Neural progenitor cell (in vitro differentiated cells): Measurements from ENCODE around the gene RXRB.

Experiments used
- CTCF ChIP-seq: fragments of 200-600 bp; sonication (generic); IDR thresholded peaks from 2 replicates; pipeline ENCODE4 v1.5.1; 2017; ENCODE audit warnings: antibody characterized with exemption, mild to moderate bottlenecking
- EZH2 ChIP-seq: fragments of 200-600 bp; sonication (generic); IDR thresholded peaks from 2 replicates; pipeline ENCODE4 v1.6.1; 2017; ENCODE audit warnings: antibody characterized with exemption, mild to moderate bottlenecking, moderate library complexity
- EZH2phosphoT487 ChIP-seq: fragments of 200-600 bp; sonication (generic); IDR thresholded peaks from 2 replicates; pipeline ENCODE4 v1.6.1; 2017; ENCODE audit warnings: antibody characterized with exemption

DNA sequence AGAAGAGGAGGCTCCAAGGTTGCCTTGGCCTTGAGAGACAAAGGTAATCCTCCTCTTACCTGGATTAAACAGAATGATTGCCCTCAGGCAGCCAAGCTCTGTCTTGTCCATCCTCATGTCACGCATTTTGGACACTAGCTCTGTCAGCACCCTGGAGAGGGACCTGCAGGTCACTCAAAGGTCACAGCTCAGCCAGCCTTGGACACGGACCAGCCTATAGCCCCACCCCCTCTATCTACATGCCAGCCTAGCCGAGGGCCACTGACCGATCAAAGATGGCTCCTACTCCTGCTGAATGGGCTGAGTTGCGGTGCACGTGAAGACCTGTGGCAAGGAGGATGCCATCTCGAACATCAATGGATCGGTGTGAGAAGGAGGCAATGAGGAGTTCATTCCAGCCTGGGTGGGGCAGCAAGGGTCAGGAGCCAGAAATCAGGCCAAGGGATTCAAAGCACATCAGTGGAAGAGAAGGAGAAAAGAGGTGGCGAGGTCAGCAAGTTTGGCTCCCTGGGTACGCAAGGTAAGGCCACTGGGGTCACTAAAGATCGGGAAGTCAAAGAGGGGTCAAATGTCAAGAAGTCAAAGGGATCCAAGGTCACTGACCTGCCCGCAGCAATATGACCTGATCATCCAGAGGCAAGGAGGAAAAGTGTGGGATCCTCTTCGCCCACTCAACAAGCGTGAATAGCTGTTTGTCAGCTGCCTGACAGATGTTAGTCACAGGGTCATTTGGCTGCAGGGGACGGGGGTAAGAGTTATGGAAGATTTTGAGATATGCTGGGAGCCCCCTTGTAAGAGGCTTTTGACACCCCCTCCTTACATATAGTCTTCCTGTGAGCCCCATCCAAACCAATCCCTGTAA lies 4.9 kb downstream of the RXRB start:
- TF ChIP-seq CTCF: no peak
- TF ChIP-seq EZH2phosphoT487: no peak
- TF ChIP-seq EZH2: no peak
